PC-9 (cell line): ENCODE results near the gene C14orf93.

ENCODE experiments used
- EZH2 ChIP-seq: fragments of 200-600 bp; sonication (generic); IDR thresholded peaks from 2 replicates; pipeline ENCODE4 v1.8.0; 2017; ENCODE audit warnings: antibody characterized with exemption, low read depth
- TF ChIP-seq, protein P1 (sequence below): fragments of 200-600 bp; sonication (generic); conservative IDR thresholded peaks from 2 replicates; pipeline ENCODE4 v1.6.1; 2017; ENCODE audit warnings: mixed run types, antibody characterized with exemption, mild to moderate bottlenecking, moderate library complexity

DNA sequence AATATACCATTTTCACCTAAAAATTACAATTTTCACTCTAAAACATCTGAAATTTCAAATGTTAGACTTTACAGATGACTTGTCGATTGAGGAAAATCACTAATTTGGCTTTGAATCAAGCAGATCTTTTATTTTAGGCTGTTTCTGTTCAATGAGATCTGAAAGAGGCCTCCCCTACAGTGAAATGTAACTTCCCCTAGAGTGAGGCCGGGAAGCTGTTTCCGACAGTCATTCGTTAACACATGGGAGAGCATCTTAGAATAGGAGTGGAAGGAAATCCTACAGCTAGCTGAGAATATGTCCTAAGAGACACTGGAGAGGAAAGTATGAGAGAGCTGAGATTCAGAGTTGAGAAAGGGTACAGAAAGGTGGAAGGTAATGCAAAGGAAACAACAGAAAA is 5.7 kb upstream of the C14orf93 start:
- TF ChIP-seq, protein P1, sequence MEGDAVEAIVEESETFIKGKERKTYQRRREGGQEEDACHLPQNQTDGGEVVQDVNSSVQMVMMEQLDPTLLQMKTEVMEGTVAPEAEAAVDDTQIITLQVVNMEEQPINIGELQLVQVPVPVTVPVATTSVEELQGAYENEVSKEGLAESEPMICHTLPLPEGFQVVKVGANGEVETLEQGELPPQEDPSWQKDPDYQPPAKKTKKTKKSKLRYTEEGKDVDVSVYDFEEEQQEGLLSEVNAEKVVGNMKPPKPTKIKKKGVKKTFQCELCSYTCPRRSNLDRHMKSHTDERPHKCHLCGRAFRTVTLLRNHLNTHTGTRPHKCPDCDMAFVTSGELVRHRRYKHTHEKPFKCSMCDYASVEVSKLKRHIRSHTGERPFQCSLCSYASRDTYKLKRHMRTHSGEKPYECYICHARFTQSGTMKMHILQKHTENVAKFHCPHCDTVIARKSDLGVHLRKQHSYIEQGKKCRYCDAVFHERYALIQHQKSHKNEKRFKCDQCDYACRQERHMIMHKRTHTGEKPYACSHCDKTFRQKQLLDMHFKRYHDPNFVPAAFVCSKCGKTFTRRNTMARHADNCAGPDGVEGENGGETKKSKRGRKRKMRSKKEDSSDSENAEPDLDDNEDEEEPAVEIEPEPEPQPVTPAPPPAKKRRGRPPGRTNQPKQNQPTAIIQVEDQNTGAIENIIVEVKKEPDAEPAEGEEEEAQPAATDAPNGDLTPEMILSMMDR: no peak
- no peak for TF ChIP-seq EZH2
